Endodermal cell (in vitro differentiated cells): ENCODE measurements around the gene SLC7A10. TPM values are rescaled to one million over a fixed set of nuclear protein-coding genes. Genes with fewer than 3 reads are reported as not detected.

ENCODE experiments used
- DNase-seq: peaks from one replicate; pipeline ENCODE4 v3.0.0-alpha.2; 2017
- H3K27ac ChIP-seq: 2 replicates; pipeline ENCODE4 v1.5.1; 2013; ENCODE audit warnings: mild to moderate bottlenecking, low read depth, low read length, moderate library complexity
- H3K27me3 ChIP-seq: 2 replicates; pipeline ENCODE4 v1.6.1; 2013; ENCODE audit warnings: mild to moderate bottlenecking, low read length, moderate library complexity; ENCODE audit not compliant: insufficient read depth, control insufficient read depth, poor library complexity, severe bottlenecking
- H3K36me3 ChIP-seq: 2 replicates; pipeline ENCODE4 v1.7.0; 2013; ENCODE audit warnings: mild to moderate bottlenecking, low read length, moderate library complexity; ENCODE audit not compliant: control insufficient read depth, insufficient read depth
- H3K4me1 ChIP-seq: one replicate; pipeline ENCODE4 v1.7.0; 2013; ENCODE audit warnings: low read length; ENCODE audit not compliant: control insufficient read depth, insufficient read depth
- H3K4me3 ChIP-seq: 2 replicates; pipeline ENCODE4 v1.5.1; 2013; ENCODE audit warnings: mild to moderate bottlenecking, low read length, moderate library complexity
- H3K9ac ChIP-seq: 2 replicates; pipeline ENCODE4 v1.6.1; 2013; ENCODE audit warnings: mild to moderate bottlenecking, low read length, moderate library complexity; ENCODE audit not compliant: poor library complexity, severe bottlenecking; ENCODE audit errors: extremely low read depth
- H3K9me3 ChIP-seq: 2 replicates; pipeline ENCODE4 v1.6.1; 2013; ENCODE audit warnings: mild to moderate bottlenecking, low read length, moderate library complexity; ENCODE audit not compliant: control insufficient read depth
- H3K27ac Mint-ChIP-seq: 2 replicates; pipeline ENCODE4 v1.8.0; 2020; ENCODE audit warnings: mixed read lengths
- H3K27me3 Mint-ChIP-seq: 2 replicates; pipeline ENCODE4 v1.8.0; 2021; ENCODE audit warnings: mild to moderate bottlenecking, mixed read lengths; ENCODE audit not compliant: insufficient read depth
- H3K36me3 Mint-ChIP-seq: 2 replicates; pipeline ENCODE4 v1.8.0; 2020; ENCODE audit warnings: low read depth, mixed read lengths
- H3K4me1 Mint-ChIP-seq: 2 replicates; pipeline ENCODE4 v1.8.0; 2020; ENCODE audit warnings: mixed read lengths
- H3K4me3 Mint-ChIP-seq: 2 replicates; pipeline ENCODE4 v1.8.0; 2020; ENCODE audit warnings: mild to moderate bottlenecking, moderate library complexity, mixed read lengths
- H3K9me3 Mint-ChIP-seq: 2 replicates; pipeline ENCODE4 v1.8.0; 2020; ENCODE audit warnings: mild to moderate bottlenecking, mixed read lengths
- WGBS, 2 experiments: methylation state at CpG; one replicate each; pipeline versions ENCODE4 v1.1.5 to v1.1.7; 2013; ENCODE audit warnings: missing lambda C conversion rate in 2 of 2, mixed read lengths in 1 of 2; ENCODE audit not compliant: insufficient coverage in 1 of 2, insufficient read length in 1 of 2; 5-methylcytosine and 5-hydroxymethylcytosine counted together
- total RNA-seq, 2 donors: library from RNA; stranded (reverse); fragmentation: NEBNext Ultra II Directional in 1 of 2; extraction: Animal tissue kit (Norgen Biotek cat#: 25700) in 1 of 2; gene quantifications; 2 replicates in 1 of 2; 3 replicates in 1 of 2; pipeline ENCODE4 v1.2.1, GENCODE V29; 2021
- TF ChIP-seq, protein P1 (sequence below): fragments of 200-600 bp; sonication (generic); conservative IDR thresholded peaks from 2 replicates; pipeline ENCODE4 v1.5.0; 2021; ENCODE audit warnings: antibody characterized with exemption, mild to moderate bottlenecking

Gene SLC7A10
- total RNA-seq, 2 donors from 2014 or later = 0.35 TPM; not detected in 1

DNA sequence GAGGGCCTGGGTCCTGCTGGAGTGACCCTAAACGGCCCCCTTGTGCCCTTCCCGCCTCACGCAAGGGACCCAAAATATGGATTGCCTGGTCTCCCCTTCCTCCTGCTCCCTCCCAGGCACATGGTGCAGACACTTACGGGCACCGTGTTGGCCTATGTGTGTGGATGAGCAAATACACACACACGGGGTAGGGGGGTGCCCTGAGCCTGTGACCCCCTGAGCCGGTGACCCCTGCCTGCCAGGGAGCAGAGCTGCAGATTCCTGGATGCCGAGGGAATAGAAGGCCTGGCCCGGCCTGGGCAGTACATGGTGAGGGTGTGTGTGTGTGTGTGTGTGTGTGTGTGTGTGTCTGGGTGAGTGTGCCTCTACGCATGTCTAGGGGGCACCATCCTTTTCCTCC is 43.4 kb upstream of the SLC7A10 start:
- Histone ChIP-seq H3K4me1 (no peaks in the 10 kb centered on the region), H3K27ac (no peak overlapping the region), H3K4me3 (no peak overlapping the region), H3K27me3 (no peaks in the 10 kb centered on the region), H3K36me3 (no peaks in the 10 kb centered on the region), H3K9me3 (no peaks in the 10 kb centered on the region), H3K9ac (no peak overlapping the region)
- TF ChIP-seq, protein P1, sequence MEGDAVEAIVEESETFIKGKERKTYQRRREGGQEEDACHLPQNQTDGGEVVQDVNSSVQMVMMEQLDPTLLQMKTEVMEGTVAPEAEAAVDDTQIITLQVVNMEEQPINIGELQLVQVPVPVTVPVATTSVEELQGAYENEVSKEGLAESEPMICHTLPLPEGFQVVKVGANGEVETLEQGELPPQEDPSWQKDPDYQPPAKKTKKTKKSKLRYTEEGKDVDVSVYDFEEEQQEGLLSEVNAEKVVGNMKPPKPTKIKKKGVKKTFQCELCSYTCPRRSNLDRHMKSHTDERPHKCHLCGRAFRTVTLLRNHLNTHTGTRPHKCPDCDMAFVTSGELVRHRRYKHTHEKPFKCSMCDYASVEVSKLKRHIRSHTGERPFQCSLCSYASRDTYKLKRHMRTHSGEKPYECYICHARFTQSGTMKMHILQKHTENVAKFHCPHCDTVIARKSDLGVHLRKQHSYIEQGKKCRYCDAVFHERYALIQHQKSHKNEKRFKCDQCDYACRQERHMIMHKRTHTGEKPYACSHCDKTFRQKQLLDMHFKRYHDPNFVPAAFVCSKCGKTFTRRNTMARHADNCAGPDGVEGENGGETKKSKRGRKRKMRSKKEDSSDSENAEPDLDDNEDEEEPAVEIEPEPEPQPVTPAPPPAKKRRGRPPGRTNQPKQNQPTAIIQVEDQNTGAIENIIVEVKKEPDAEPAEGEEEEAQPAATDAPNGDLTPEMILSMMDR = no peak
- 93 to 100% methylated on average over 5 to 9 of the region's 10 CpGs for WGBS, 2 experiments
- no peaks in the 10 kb centered on the region for H3K27me3 Mint-ChIP-seq
- peaks cover 1% of the 10 kb centered on the region for H3K4me1 Mint-ChIP-seq
- no peak for DNase-seq
- H3K36me3 Mint-ChIP-seq = no peaks in the 10 kb centered on the region
- H3K9me3 Mint-ChIP-seq = no peaks in the 10 kb centered on the region
- H3K4me3 Mint-ChIP-seq = no peak overlapping the region
- H3K27ac Mint-ChIP-seq = no peak overlapping the region

DNA sequence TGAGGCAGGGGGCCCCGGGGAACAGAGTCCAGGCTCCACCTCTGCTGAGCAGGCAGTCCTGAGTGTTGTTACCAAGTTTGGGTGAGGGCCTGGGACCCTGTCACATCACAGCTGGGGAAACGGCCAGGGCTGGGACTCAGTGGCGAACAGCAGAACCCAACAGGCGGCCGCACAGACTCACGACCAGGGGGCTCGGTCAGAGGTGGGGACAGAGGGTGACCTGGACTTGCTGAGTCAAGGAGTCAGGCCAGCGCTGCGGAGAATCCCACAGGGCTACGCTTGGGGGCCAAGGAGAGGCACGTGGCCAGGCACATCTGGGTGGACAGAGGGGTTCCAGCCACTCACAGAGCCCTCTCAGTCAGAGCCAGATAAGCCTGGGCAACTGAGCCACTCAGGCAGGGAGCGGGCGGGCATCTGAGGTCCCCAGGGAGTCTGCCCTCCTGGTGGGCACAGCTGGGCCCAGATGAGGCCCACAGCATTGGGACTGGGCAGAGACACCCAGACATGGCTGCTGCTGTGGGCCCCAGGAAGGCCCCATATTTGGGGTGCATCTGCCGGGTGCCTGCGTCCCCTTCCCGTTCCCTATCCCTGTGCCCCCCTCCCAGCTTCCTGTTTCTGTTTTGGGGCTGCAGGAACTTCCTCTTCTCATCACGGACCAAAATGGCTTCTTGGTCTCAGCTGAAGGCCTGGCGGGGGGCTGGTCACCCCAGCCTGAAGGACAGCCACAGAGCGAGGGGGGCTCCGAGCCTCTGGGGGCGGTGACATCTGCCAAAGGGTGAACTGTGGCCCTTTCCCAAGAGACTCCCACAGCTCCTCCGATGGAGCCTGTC is 42.7 kb upstream of the SLC7A10 start:
- Histone ChIP-seq H3K4me3 (no peak overlapping the region), H3K9me3 (no peaks in the 10 kb centered on the region), H3K27me3 (no peaks in the 10 kb centered on the region), H3K9ac (no peak overlapping the region), H3K27ac (no peak overlapping the region), H3K36me3 (no peaks in the 10 kb centered on the region), H3K4me1 (no peaks in the 10 kb centered on the region)
- Mint-ChIP-seq H3K27me3 (no peaks in the 10 kb centered on the region), H3K4me1 (no peaks in the 10 kb centered on the region), H3K27ac (no peak overlapping the region), H3K36me3 (no peaks in the 10 kb centered on the region), H3K9me3 (no peaks in the 10 kb centered on the region), H3K4me3 (no peak overlapping the region)
- 92 to 95% methylated on average over 17 to 22 of the region's 22 CpGs for WGBS, 2 experiments
- no peak for DNase-seq
- TF ChIP-seq, protein P1 = no peak

DNA sequence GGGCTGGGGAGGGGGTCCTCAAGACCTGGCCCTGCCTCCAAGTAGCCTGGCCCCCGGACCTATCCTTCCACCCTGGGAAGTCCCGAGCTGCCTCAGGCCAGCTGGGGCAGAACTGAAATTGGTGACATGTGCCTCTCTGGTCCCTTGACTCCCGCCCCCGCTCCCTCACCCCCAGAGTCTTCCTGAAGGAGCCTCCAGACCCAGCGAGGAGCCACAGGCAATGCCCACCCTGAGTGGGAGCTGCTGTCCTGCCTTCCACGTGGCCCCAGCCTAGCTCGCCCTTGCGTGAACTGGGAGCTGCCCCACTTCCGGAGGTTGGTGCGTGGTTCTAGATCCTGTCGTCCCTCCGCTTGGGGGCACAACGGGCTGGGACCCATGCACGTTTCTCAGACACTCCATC is 42.1 kb upstream of the SLC7A10 start:
- no peaks in the 10 kb centered on the region for H3K27me3 ChIP-seq
- H3K27ac ChIP-seq = no peak overlapping the region
- no peaks in the 10 kb centered on the region for H3K9me3 ChIP-seq
- no peaks in the 10 kb centered on the region for H3K9me3 Mint-ChIP-seq
- no peak overlapping the region for H3K9ac ChIP-seq
- TF ChIP-seq, protein P1 = no peak
- no peaks in the 10 kb centered on the region for H3K27me3 Mint-ChIP-seq
- no peaks in the 10 kb centered on the region for H3K36me3 ChIP-seq
- H3K36me3 Mint-ChIP-seq = no peaks in the 10 kb centered on the region
- no peak for DNase-seq
- H3K4me1 ChIP-seq = no peaks in the 10 kb centered on the region
- WGBS, 2 experiments = 89 to 92% methylated on average over 11 to 14 of the region's 14 CpGs
- no peak overlapping the region for H3K27ac Mint-ChIP-seq
- no peak overlapping the region for H3K4me3 ChIP-seq
- H3K4me1 Mint-ChIP-seq = no peaks in the 10 kb centered on the region
- H3K4me3 Mint-ChIP-seq = no peak overlapping the region
